Stomach (tissue), 9 donors: ENCODE data around the gene IL16. TPM values are rescaled to one million over a fixed set of nuclear protein-coding genes. Genes with fewer than 3 reads are reported as not detected.
A peak's percentile ranks its signal among the peaks of the same experiment; 100 is the strongest.

Experiments used
- DNase-seq, 2 donors: peaks; one replicate each; pipeline versions ENCODE4 v3.0.0 to v3.0.0-alpha.2; 2013 to 2019
- H3K27ac ChIP-seq, 5 donors: fragments of 200-600 bp in 4 of 5; sonication (generic) in 4 of 5; one replicate each; pipeline ENCODE4 v1.5.1; 2013 to 2019; ENCODE audit warnings: mild to moderate bottlenecking in 1 of 5, moderate library complexity in 1 of 5
- H3K27me3 ChIP-seq, 3 donors: fragments of 200-600 bp; sonication (generic); one replicate each; pipeline ENCODE4 v1.5.1; 2017 to 2019; ENCODE audit warnings: mixed run types in 1 of 3
- H3K36me3 ChIP-seq, 4 donors: fragments of 200-600 bp; sonication (generic); 1 replicate in 3 of 4; 2 replicates in 1 of 4; pipeline ENCODE4 v1.5.1; 2016 to 2019
- H3K4me1 ChIP-seq, 4 donors: fragments of 200-600 bp; sonication (generic); one replicate each; pipeline ENCODE4 v1.5.1; 2016 to 2019
- H3K4me3 ChIP-seq, 4 donors: fragments of 200-600 bp; sonication (generic) in 3 of 4; one replicate each; pipeline ENCODE4 v1.5.1; 2016 to 2019; ENCODE audit warnings: mild to moderate bottlenecking in 1 of 4
- H3K9me3 ChIP-seq, 4 donors: fragments of 200-600 bp; sonication (generic); one replicate each; pipeline ENCODE4 v1.5.1; 2016 to 2019
- EP300 ChIP-seq: sonication (generic); formaldehyde crosslinking; IDR thresholded peaks from one replicate; pipeline ENCODE4 v1.6.1; 2017; ENCODE audit warnings: antibody characterized with exemption
- POLR2A ChIP-seq, 4 donors: fragments of 450-650 bp; IDR thresholded peaks; one replicate each; pipeline ENCODE4 v1.6.1; 2016; ENCODE audit warnings: antibody characterized with exemption in 4 of 4, control low read depth in 2 of 4, mild to moderate bottlenecking in 1 of 4, moderate library complexity in 1 of 4
- POLR2AphosphoS5 ChIP-seq, 3 donors: sonication (generic); formaldehyde crosslinking; IDR thresholded peaks; one replicate each; pipeline ENCODE4 v1.6.1; 2016; ENCODE audit warnings: antibody characterized with exemption in 3 of 3
- WGBS, 5 donors: extraction: QIAGEN DNeasy Blood & Tissue Kit in 3 of 5; methylation state at CpG; one replicate each; pipeline versions ENCODE4 v1.1.5 to v1.1.7; 2013 to 2018; 5-methylcytosine and 5-hydroxymethylcytosine counted together
- intact Hi-C: fragments of 100-400 bp; cut with DNase I; formaldehyde crosslinking; loops from one replicate; pipeline ENCODE4 v1.15.1; 2023; ENCODE audit warnings: low total_unique reads
- polyA plus RNA-seq, 3 donors: library from polyadenylated mRNA; stranded (reverse); fragments of 200-250 nt; gene quantifications; one replicate each; pipeline ENCODE4 v1.2.3, GENCODE V29; 2013
- total RNA-seq, 5 donors: library from RNA; depleted of rRNA; stranded (reverse); fragments of >200 nt; gene quantifications; one replicate each; pipeline versions ENCODE4 v1.1.0 to v1.2.3, GENCODE V29; 2014 to 2016
- TF ChIP-seq, protein P1 (sequence below), 7 experiments: fragments of 450-650 bp in 4 of 7; fragments of 200-600 bp in 3 of 7; sonication (generic) in 3 of 7; IDR thresholded peaks; one replicate each; pipeline ENCODE4 v1.5.1; 2016 to 2019; ENCODE audit warnings: antibody characterized with exemption in 7 of 7, control low read depth in 2 of 7, mild to moderate bottlenecking in 1 of 7
- donor health status: healthy with polysubstance abuse.
- donor health status: Bipolar disorder and iron deficiency.
- donor health status: healthy.

The IL16 gene
- total and polyA plus RNA-seq, 8 donors, result 4.9 to 21.0 (median 8.7) TPM

DNA sequence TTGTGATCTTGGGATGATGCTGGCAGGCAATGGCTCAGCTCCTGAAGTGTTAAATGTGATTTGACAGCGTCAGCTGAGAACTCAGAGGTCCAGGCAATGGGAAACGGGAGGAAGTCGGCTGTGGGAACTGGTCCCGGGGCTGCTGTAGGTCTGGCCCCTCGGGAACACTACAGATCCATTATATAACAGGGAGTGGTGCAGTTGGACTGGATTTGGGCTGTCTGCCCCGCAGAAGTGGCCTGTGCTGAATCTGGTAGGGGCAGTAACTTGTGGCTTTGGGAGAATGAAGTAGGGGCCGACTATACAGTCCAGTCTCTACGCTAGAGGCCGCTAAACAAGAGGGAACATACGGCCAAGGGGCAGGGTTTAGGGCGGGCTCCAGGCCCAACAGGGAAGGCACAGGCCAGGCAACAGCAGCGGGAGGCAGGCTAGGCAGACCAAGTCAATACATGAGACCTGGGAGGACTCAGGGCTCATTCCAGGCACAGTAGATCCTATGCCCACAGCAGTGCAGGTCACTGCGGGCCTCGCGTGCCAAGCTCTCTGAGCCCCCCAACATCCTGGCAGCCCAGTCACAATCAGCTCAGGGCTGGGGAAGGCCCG lies 20.3 kb upstream of the IL16 start:
- H3K4me3 ChIP-seq, result no peak overlapping the region
- 75 to 87% (median 78%) methylated on average over 16 of the region's 16 CpGs for WGBS, 5 donors
- peak in 1 of 2 donors; percentile 36 for DNase-seq
- no peak overlapping the region for H3K27ac ChIP-seq
- no peaks in the 10 kb centered on the region for H3K9me3 ChIP-seq
- TF ChIP-seq POLR2AphosphoS5 (IDR thresholded peaks at IDR 0.05) (no peak), EP300 (no peak), POLR2A (IDR thresholded peaks at IDR 0.05) (no peak)
- TF ChIP-seq, protein P1, sequence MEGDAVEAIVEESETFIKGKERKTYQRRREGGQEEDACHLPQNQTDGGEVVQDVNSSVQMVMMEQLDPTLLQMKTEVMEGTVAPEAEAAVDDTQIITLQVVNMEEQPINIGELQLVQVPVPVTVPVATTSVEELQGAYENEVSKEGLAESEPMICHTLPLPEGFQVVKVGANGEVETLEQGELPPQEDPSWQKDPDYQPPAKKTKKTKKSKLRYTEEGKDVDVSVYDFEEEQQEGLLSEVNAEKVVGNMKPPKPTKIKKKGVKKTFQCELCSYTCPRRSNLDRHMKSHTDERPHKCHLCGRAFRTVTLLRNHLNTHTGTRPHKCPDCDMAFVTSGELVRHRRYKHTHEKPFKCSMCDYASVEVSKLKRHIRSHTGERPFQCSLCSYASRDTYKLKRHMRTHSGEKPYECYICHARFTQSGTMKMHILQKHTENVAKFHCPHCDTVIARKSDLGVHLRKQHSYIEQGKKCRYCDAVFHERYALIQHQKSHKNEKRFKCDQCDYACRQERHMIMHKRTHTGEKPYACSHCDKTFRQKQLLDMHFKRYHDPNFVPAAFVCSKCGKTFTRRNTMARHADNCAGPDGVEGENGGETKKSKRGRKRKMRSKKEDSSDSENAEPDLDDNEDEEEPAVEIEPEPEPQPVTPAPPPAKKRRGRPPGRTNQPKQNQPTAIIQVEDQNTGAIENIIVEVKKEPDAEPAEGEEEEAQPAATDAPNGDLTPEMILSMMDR (IDR thresholded peaks at IDR 0.05), result no peak
- intact Hi-C loops, result no loop called here
- H3K27me3 ChIP-seq, result peaks cover 0 to 3% (median 0%) of the 10 kb centered on the region in 3 donors
- peaks cover 0 to 5% (median 2%) of the 10 kb centered on the region in 4 donors for H3K4me1 ChIP-seq
- no peaks in the 10 kb centered on the region for H3K36me3 ChIP-seq

DNA sequence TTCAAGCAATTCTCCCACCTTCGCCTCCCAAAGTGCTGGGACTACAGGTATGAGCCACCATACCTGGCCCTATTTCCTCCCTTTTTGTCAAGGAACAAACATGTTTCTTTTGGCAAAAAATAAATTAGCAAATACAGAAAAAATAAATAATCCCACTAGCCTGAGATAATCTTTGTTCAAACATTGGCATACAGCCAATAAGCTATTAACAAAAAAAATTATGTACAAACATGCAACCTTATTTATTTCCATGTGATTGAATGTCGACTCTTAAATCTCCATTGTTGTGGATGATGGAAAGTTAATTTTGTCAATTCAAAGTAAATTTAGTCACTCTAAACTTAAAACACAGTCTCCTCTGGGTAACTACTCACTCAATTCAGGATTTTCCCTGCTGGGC lies 18.3 kb upstream of the IL16 start:
- 16 to 55% (median 47%) methylated on average over 2 of the region's 2 CpGs for WGBS, 5 donors
- H3K36me3 ChIP-seq, result no peaks in the 10 kb centered on the region
- H3K4me1 ChIP-seq, result peaks cover 0 to 23% (median 8%) of the 10 kb centered on the region in 4 donors
- peaks cover 0 to 8% (median 0%) of the 10 kb centered on the region in 3 donors for H3K27me3 ChIP-seq
- TF ChIP-seq POLR2A (IDR thresholded peaks at IDR 0.05) (no peak), EP300 (no peak), POLR2AphosphoS5 (IDR thresholded peaks at IDR 0.05) (no peak)
- TF ChIP-seq, protein P1 (IDR thresholded peaks at IDR 0.05), result no peak
- H3K9me3 ChIP-seq, result no peaks in the 10 kb centered on the region
- no peak overlapping the region for H3K27ac ChIP-seq
- intact Hi-C loops, result no loop called here
- no peak for DNase-seq
- H3K4me3 ChIP-seq, result no peak overlapping the region

DNA sequence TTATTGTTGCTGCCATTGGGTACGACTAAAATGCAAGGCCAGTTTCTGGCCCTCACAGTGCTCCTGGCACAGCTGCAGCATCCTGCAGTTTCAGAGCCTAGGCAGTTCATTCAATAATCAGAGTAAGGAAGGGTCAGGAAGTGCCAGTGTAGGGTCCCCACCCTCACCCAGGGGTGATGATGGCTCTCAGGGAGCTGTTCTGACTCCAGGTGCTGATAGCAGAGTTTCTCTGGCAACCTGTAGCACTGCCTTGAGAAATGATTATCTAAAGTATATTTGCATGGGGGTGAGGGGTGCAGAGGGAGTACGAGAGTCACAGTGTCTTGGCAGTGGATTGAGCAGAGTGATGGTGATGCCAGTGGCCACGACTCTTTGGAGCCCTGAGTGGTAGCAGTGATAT lies 15.5 kb upstream of the IL16 start:
- peaks cover 0 to 23% (median 8%) of the 10 kb centered on the region in 4 donors for H3K4me1 ChIP-seq
- no peaks in the 10 kb centered on the region for H3K36me3 ChIP-seq
- intact Hi-C loops, result no loop called here
- H3K27me3 ChIP-seq, result peaks cover 0 to 8% (median 0%) of the 10 kb centered on the region in 3 donors
- no peaks in the 10 kb centered on the region for H3K9me3 ChIP-seq
- no peak for DNase-seq
- peak overlapping the region in 4 of 5 donors; percentile 53 to 71 (median 62) for H3K27ac ChIP-seq
- no peak for TF ChIP-seq POLR2A (IDR thresholded peaks at IDR 0.05)
- no peak for TF ChIP-seq EP300
- no peak for TF ChIP-seq POLR2AphosphoS5 (IDR thresholded peaks at IDR 0.05)
- TF ChIP-seq, protein P1 (IDR thresholded peaks at IDR 0.05), result no peak
- no peak overlapping the region for H3K4me3 ChIP-seq
- 31 to 56% (median 41%) methylated on average over 3 of the region's 3 CpGs for WGBS, 5 donors

DNA sequence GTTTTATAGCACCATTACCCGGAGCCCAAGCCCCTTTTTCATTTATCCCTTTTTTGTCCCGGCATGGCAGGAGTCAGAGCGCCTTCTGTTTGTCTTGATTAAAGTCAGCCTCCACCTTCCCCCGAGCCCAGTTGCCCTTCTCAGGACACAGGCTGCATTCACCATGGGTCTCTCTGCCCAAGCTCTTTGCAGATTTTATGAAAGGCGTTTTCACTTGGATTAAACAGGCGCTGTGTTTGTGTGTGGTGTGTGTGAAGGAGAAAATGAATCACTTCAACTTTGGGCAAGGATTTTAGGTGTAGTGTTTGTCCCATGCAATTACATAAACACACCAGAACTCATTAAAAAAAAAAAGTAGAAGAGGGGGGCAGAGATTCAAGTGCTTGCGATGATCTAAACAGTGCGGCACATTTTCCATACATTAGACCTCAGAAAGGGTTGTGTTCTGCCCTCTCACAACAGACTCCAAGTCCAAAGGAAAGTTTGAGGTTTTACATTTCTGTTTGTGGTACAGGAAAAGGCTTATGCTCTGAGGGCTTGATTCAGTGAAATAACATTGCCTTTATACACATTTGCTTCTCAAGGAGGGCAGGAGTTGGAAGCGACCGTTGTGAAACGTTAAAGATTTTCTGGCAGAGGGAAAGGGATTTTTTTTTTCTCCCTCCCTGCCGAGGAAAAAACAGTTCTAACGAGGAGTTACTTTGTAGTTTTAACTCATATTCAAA lies 14.5 kb upstream of the IL16 start:
- Histone ChIP-seq H3K36me3 (no peaks in the 10 kb centered on the region), H3K27ac (peak overlapping the region; percentile 28 to 71 (median 58)), H3K4me3 (peak overlapping the region; percentile 10 to 47 (median 35)), H3K27me3 (peaks cover 0 to 8% (median 0%) of the 10 kb centered on the region in 3 donors), H3K9me3 (no peaks in the 10 kb centered on the region), H3K4me1 (peaks cover 0 to 23% (median 8%) of the 10 kb centered on the region in 4 donors)
- 31 to 43% (median 36%) methylated on average over 13 of the region's 13 CpGs for WGBS, 5 donors
- intact Hi-C loops, result no loop called here
- no peak for TF ChIP-seq POLR2A (IDR thresholded peaks at IDR 0.05)
- TF ChIP-seq POLR2AphosphoS5 (IDR thresholded peaks at IDR 0.05), result no peak
- no peak for TF ChIP-seq EP300
- TF ChIP-seq, protein P1 (IDR thresholded peaks at IDR 0.05), result no peak
- DNase-seq, result peak in 1 of 2 donors; percentile 23
